H1 (cell line): ENCODE measurements around the gene KIAA1586. TPM values are rescaled to one million over a fixed set of nuclear protein-coding genes. Genes with fewer than 3 reads are reported as not detected.

Source experiments
- ATF3 ChIP-seq: IDR thresholded peaks from 2 replicates; pipeline ENCODE4 v1.6.1; 2011; ENCODE audit warnings: low read depth, mild to moderate bottlenecking, low read length; ENCODE audit not compliant: insufficient read depth
- TEAD4 ChIP-seq: IDR thresholded peaks from 2 replicates; pipeline ENCODE4 v1.6.1; 2012; ENCODE audit warnings: low read depth, low read length, inconsistent platforms, mixed read lengths
- polyA plus RNA-seq, 7 experiments: library from polyadenylated mRNA; depleted of rRNA in 3 of 7; stranded (reverse) in 5 of 7; unstranded in 2 of 7; fragments of >200 nt in 5 of 7; fragments of 200-250 nt in 2 of 7; gene quantifications; 1 replicate in 5 of 7; 2 replicates in 1 of 7; 4 replicates in 1 of 7; pipeline versions ENCODE4 v1.2.1 to v1.2.3, GENCODE V29; 2011 to 2013; ENCODE audit warnings: missing spikeins in 2 of 7, mixed read lengths in 2 of 7
- total RNA-seq: library from RNA; stranded (reverse); fragmentation: NEBNext Ultra II Directional; extraction: Animal tissue kit (Norgen Biotek cat#: 25700); gene quantifications from 2 replicates; pipeline ENCODE4 v1.2.1, GENCODE V29; 2021

KIAA1586 gene
- total and polyA plus RNA-seq, 2 of the 8 experiments (the other 6 are each of a cell fraction or from before 2014, with no cell fraction given): 2.1 to 24.4 TPM

GRCh38 chr6:57063847-57064246 lies 17.4 kb downstream of the KIAA1586 start (continued):
- no peak for TF ChIP-seq ATF3
- no peak for TF ChIP-seq TEAD4
- TF ChIP-seq, all 59 proteins: peak for 0
